ENCODE measurements around the gene TARS1.

DNA sequence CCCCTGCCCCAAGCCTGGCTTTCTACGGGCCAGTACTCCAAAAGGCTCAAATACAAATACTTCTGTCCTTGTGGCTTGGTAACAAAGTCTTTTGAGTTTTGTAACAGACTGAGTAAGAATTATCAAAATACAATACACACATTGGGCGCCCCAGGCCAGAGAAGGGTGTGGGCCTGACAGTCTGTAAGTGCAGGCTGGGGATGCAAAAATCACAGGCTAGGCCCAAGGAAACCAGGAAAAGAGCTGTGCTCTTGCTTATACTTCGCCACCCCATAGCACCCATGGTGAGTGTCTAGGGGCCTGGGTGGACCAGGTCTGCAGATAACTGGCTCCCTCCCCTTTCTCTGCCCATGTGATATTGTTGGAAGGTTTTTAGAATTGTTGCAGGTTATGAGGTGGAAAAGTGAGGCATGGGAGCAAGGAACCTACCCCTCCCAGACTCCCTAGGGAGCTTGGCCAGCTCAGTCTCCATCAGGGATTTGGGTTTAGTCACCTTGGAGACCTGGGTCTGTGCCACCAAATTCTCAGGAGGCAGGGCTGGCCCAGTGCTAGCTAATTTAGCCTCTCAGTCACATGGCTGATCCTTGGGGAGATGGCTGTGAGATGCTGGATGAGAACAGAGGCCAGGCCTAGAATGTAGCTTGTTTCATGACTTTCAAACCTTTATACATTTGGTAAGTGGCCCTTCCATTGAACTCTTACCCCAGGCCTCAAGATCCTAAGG is 72.9 kb downstream of the TARS1 start:
- TF ChIP-seq CTCF (IDR thresholded peaks at IDR 0.05) (no peak), POLR2A (IDR thresholded peaks at IDR 0.05) (no peak)

Measured in sigmoid colon (tissue), 3 donors.